GM19395 (cell line): Measurements from ENCODE around the gene FUT6.
"Not testable (repeated sequence)": the region's sequence is repeated elsewhere in the genome, so short reads cannot be mapped to it uniquely, and the experiment has no call there.

Experiments
- ATAC-seq: cut with Tn5 transposase; IDR thresholded peaks from one replicate; pipeline ENCODE4 v1.9.1; 2021; ENCODE audit warnings: mild to moderate bottlenecking, moderate library complexity; ENCODE audit not compliant: unreplicated experiment

Gene FUT6

DNA sequence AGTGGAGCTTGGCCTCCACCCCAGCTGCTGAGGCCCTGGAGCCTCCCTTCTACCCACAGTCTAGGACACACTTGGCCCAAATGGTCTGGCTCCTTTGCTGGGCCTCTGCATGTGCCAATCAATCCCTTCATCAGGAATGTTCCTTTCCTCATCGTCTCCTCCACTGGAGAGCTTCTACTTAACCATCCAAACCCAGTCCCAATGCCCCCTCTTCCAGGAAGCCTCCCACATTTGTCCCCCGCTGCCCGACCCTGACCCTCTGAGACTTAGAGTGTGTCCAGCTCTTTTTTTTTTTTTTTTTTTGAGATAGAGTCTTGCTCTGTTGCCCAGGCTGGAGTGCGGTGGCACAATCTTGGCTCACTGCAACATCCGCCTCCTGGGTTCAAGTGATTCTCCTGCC lies 51.1 kb downstream of the FUT6 start:
- ATAC-seq, result no peak

GRCh38 chr19:5787409-5788182 lies 51.9 kb downstream of the FUT6 start:
- no peak for ATAC-seq

DNA sequence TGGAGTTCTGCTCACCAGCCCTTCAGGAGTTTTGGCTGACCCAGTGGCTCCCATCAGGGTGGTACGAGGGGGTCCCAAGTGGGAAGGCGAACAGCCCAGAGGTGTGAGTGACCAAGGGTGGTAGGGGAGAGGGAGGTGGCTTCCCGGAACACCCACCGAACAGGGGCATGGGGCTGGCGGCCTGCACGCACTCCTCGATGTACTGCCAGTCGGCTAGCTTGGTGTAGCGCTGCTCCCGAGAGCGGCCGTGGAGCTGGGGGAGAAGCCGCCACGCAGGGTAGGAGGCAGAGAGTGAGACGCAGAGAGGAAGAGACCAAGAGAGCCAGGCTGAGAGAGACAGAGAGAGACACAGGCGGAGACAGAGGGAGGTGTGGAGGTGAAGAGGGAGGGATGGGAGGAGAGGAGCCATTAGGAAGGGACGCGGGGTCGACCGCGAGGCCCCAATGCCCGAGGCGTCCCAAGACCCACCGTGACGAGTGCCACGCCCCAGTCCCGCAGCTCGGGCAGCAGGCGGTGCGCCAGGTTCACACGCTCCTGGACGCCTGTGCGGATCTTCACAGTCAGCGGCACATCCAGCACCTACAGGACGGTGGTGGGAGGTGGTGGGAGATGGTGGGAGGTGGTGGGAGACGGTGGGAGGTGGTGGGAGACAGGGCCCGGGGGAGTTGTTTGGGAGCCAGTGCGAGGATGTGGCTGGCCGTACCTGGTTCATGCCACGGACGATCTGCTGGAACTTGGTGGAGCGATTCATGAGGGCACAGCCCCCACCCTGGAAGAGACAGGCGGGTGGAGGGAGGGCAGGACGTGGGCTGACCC lies 52.7 kb downstream of the FUT6 start:
- ATAC-seq, result no peak

GRCh38 chr19:5785423-5785822 lies 54.1 kb downstream of the FUT6 start:
- no peak for ATAC-seq

- ATAC-seq, result no peak
Measured at GRCh38 chr19:5784581-5785147, 54.8 kb downstream of the FUT6 start, which contains the start of gene PRR22. Gene PRR22, minus strand, starts transcription at chr19:5784746. Its CDS starts 86 bp downstream, at chr19:5784660.

GRCh38 chr19:5782945-5783919 lies 56.3 kb downstream of the FUT6 start:
- ATAC-seq, result no peak

DNA sequence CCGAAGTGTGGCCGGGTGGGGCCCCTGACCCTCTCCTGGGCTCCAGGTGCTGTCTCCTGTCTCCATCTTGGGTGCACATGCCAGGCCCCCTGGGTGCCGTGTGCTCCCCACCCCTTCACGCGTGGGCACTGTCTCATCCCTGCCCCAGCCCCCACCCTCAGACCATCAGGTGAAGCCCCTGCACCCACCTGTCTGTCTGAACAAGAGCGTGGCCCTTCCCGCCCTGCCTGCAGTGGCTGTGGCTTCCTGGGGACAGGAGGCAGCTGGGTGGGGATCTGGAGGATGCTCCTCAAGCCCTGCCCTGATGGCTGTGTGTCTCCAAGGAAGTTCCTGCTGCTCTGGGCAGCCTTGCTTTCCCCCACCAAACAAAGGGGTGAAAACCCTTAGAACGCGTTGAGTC lies 57.2 kb downstream of the FUT6 start:
- ATAC-seq, result no peak

DNA sequence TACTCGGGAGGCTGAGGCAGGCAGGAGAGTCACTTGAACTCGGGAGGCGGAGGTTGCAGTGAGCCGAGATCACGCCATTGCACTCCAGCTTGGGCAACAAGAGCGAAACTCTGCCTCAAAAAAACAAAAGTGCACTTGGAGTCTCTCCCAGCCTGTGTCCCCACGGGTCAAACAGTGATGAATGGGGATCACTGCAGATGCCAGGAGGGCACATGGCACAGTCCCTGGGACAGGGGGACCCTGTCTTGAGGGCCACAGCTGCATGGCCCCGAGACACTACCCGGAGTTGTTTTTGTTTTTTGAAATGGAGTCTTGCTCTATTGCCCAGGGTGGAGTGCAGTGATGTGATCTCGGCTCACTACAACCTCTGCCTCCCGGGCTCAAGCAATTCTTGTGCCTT lies 58.6 kb downstream of the FUT6 start:
- not testable (repeated sequence) for ATAC-seq
